Neural progenitor cell (in vitro differentiated cells): ENCODE measurements around the gene ISM1.

ENCODE experiments used
- EZH2 ChIP-seq: fragments of 200-600 bp; sonication (generic); IDR thresholded peaks from 2 replicates; pipeline ENCODE4 v1.6.1; 2017; ENCODE audit warnings: antibody characterized with exemption, mild to moderate bottlenecking, moderate library complexity
- TF ChIP-seq, protein P1 (sequence below): fragments of 200-600 bp; sonication (generic); IDR thresholded peaks from 2 replicates; pipeline ENCODE4 v1.5.1; 2017; ENCODE audit warnings: antibody characterized with exemption, mild to moderate bottlenecking

DNA sequence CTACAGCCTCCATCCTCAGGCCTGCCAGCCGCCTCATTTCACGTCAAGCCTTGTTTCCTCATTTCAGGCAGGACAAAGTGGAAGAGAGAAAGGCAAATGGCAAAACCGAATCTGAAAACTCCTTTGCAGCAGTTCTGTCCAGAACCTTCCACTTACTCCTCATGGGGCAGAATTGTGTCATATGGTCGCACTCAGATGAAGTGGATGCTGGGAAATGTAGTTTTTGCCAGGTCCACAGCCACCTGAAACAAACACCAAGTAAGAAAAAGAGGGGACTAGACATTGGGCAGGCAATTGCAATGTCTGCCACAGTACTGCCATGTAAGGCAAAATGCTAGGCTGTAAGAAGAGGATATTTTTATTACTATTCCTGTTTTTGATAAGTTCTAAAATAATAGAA lies 44.9 kb downstream of the ISM1 start:
- TF ChIP-seq EZH2, result no peak
- TF ChIP-seq, protein P1, sequence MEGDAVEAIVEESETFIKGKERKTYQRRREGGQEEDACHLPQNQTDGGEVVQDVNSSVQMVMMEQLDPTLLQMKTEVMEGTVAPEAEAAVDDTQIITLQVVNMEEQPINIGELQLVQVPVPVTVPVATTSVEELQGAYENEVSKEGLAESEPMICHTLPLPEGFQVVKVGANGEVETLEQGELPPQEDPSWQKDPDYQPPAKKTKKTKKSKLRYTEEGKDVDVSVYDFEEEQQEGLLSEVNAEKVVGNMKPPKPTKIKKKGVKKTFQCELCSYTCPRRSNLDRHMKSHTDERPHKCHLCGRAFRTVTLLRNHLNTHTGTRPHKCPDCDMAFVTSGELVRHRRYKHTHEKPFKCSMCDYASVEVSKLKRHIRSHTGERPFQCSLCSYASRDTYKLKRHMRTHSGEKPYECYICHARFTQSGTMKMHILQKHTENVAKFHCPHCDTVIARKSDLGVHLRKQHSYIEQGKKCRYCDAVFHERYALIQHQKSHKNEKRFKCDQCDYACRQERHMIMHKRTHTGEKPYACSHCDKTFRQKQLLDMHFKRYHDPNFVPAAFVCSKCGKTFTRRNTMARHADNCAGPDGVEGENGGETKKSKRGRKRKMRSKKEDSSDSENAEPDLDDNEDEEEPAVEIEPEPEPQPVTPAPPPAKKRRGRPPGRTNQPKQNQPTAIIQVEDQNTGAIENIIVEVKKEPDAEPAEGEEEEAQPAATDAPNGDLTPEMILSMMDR, result no peak
